Breast epithelium (tissue), 4 donors: Measurements from ENCODE around the gene DDX24. TPM values are rescaled to one million over a fixed set of nuclear protein-coding genes. Genes with fewer than 3 reads are reported as not detected.

Experiments
- DNase-seq, 2 donors: peaks; one replicate each; pipeline ENCODE4 v3.0.0-alpha.2; 2019; ENCODE audit warnings: low spot score in 2 of 2
- H3K27ac ChIP-seq, 2 donors: fragments of 200-600 bp; sonication (generic) in 1 of 2; one replicate each; pipeline ENCODE4 v1.5.1; 2016 to 2019; ENCODE audit warnings: mild to moderate bottlenecking in 1 of 2
- H3K27me3 ChIP-seq, 2 donors: fragments of 200-600 bp; sonication (generic) in 1 of 2; one replicate each; pipeline versions ENCODE4 v1.5.1 to v1.6.0; 2017 to 2019; ENCODE audit warnings: control low read depth in 1 of 2, mild to moderate bottlenecking in 1 of 2
- H3K36me3 ChIP-seq: fragments of 200-600 bp; one replicate; pipeline ENCODE4 v1.5.1; 2019
- H3K4me1 ChIP-seq, 2 donors: fragments of 200-600 bp; sonication (generic); one replicate each; pipeline ENCODE4 v1.5.1; 2016 to 2019; ENCODE audit warnings: control low read depth in 1 of 2
- H3K4me3 ChIP-seq, 3 donors: fragments of 200-600 bp; sonication (generic); 1 replicate in 2 of 3; 2 replicates in 1 of 3; pipeline ENCODE4 v1.5.1; 2016 to 2019; ENCODE audit warnings: mild to moderate bottlenecking in 3 of 3, moderate library complexity in 2 of 3
- H3K9me3 ChIP-seq, 2 donors: fragments of 200-600 bp; sonication (generic) in 1 of 2; one replicate each; pipeline ENCODE4 v1.5.1; 2016 to 2019; ENCODE audit warnings: control low read depth in 1 of 2
- POLR2A ChIP-seq: fragments of 450-650 bp; IDR thresholded peaks from one replicate; pipeline ENCODE4 v1.6.1; 2016; ENCODE audit warnings: antibody characterized with exemption, mild to moderate bottlenecking, moderate library complexity
- POLR2AphosphoS5 ChIP-seq, 3 donors: sonication (generic); formaldehyde crosslinking; IDR thresholded peaks; one replicate each; pipeline ENCODE4 v1.6.1; 2017; ENCODE audit warnings: antibody characterized with exemption in 3 of 3
- intact Hi-C: fragments of 100-400 bp; cut with DNase I; formaldehyde crosslinking; loops from one replicate; pipeline ENCODE4 v1.15.1; 2023; ENCODE audit warnings: low total_unique reads
- total RNA-seq, 3 donors: library from RNA; depleted of rRNA; stranded (reverse); fragments of >200 nt; gene quantifications; one replicate each; pipeline ENCODE4 v1.1.0, GENCODE V29; 2016
- TF ChIP-seq, protein P1 (sequence below), 3 donors: fragments of 450-650 bp; IDR thresholded peaks; one replicate each; pipeline ENCODE4 v1.5.1; 2016 to 2017; ENCODE audit warnings: antibody characterized with exemption in 3 of 3, mild to moderate bottlenecking in 3 of 3, moderate library complexity in 3 of 3

DDX24 gene
- total RNA-seq, 3 donors from 2014 or later: 156 to 201 (median 172) TPM

DNA sequence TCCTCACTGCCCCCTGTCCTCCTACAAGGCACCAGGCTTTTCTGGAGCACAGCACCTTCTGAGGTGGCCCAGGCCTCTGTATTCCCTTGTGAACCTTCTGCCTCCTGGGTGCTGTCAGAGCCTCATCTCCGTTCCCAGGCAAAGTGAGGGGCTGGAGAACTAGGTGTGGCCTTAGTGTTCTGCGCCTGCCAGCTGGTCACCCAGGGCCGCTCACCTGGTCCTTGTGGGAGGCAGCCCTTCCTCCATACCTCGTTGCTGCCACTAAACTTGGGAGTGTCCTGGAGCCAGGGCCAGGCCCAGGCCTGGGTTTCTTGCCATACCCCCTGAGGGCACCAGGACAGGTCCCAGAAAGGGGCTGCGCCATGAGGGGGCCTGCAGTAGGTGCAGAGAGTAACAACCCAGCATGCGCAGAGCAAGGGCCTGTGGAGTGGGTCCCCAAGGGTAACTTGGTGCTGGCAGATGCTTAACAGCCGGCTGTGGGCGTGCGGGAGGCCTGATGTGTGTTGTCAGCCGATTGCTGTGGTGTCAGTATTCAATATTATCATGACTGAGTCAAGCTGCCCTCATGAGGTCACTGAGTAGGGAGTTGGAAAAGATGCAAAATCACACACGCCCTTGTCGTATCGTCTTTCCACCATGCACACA, 37.8 kb downstream of the DDX24 start:
- no peaks in the 10 kb centered on the region for H3K4me1 ChIP-seq
- no peak overlapping the region for H3K4me3 ChIP-seq
- peaks cover 10% of the 10 kb centered on the region for H3K36me3 ChIP-seq
- no peak overlapping the region for H3K27ac ChIP-seq
- TF ChIP-seq POLR2A (no peak), POLR2AphosphoS5 (IDR thresholded peaks at IDR 0.05) (no peak)
- TF ChIP-seq, protein P1, sequence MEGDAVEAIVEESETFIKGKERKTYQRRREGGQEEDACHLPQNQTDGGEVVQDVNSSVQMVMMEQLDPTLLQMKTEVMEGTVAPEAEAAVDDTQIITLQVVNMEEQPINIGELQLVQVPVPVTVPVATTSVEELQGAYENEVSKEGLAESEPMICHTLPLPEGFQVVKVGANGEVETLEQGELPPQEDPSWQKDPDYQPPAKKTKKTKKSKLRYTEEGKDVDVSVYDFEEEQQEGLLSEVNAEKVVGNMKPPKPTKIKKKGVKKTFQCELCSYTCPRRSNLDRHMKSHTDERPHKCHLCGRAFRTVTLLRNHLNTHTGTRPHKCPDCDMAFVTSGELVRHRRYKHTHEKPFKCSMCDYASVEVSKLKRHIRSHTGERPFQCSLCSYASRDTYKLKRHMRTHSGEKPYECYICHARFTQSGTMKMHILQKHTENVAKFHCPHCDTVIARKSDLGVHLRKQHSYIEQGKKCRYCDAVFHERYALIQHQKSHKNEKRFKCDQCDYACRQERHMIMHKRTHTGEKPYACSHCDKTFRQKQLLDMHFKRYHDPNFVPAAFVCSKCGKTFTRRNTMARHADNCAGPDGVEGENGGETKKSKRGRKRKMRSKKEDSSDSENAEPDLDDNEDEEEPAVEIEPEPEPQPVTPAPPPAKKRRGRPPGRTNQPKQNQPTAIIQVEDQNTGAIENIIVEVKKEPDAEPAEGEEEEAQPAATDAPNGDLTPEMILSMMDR (IDR thresholded peaks at IDR 0.05): no peak
- no peak for DNase-seq
- intact Hi-C loops: no loop called here
- H3K27me3 ChIP-seq: no peaks in the 10 kb centered on the region
- H3K9me3 ChIP-seq: no peaks in the 10 kb centered on the region

DNA sequence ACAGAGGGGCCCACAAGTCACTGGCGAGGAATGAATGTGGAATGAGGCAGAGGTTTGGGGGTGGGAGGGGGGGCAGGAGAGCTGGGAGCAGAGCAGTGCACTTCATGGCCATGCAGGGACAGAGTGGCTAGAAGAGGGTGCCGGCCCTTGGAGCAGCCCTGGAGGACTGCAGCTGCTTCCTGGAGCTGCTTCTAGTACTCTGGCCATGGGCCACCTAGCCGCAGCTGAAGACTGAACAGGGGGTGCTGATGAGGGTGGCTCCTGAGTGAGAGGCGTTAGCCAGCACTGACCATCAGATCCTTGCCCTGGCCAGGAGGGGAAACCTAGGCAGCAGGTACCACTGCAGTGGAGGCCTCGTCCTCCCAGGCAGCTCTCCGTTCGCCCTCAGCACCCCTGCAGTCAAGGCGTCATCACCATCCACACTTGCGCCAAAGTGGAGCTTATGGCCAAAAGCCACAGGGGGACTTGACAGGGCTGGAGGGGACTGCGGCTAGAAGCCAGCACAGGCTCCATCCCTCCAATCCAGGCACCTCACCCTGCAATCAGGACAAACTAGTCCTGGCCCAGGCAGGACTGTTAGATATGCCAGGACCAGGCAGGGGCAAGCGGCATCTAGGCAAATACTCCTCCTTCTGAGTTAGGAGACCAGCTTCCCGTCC, 38.4 kb downstream of the DDX24 start:
- peaks cover 6% of the 10 kb centered on the region for H3K36me3 ChIP-seq
- no peak for DNase-seq
- H3K9me3 ChIP-seq: no peaks in the 10 kb centered on the region
- H3K27me3 ChIP-seq: no peaks in the 10 kb centered on the region
- intact Hi-C loops: no loop called here
- TF ChIP-seq POLR2A (no peak), POLR2AphosphoS5 (IDR thresholded peaks at IDR 0.05) (no peak)
- TF ChIP-seq, protein P1 (IDR thresholded peaks at IDR 0.05): no peak
- no peak overlapping the region for H3K27ac ChIP-seq
- H3K4me3 ChIP-seq: no peak overlapping the region
- H3K4me1 ChIP-seq: no peaks in the 10 kb centered on the region

DNA sequence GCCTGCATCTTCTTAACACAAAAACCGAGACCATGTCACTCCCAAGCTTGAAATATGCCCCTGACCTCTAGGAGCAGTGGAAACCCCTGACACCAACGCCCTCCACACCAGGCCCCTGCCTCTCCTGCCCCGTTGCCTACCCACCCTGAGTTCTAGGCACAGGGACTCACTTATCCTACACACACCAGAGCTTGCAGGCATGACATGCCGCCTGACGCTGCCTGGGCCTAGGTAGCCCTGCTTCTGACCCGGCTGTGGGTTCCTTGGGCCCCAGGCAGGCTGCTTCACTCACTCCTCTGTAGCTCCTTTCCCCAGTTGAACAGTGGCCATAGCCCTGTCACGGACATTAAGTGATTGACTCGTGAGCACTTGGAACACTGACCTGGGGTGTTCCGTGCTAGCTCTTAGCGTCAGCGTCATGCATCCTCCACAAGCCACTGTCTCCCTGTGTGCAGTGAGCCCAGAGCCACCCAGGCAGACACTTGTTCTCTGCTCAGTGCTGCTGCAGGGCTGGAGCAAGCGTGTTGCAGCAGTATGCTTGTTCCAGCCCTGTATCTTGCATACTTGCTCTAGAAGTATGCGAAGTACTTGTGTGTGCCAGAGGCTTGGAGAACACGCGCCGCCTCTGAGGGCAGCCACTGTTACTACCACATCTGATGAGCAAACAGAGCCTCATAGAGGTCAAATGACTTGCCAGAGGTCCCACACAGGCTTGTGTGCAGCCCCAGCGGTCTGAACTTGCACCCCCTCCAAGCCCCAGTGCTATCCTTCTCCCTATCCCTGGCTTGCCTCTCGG, 39.3 kb downstream of the DDX24 start:
- H3K27me3 ChIP-seq: no peaks in the 10 kb centered on the region
- TF ChIP-seq POLR2A: no peak
- TF ChIP-seq POLR2AphosphoS5 (IDR thresholded peaks at IDR 0.05): no peak
- TF ChIP-seq, protein P1 (IDR thresholded peaks at IDR 0.05): no peak
- no peaks in the 10 kb centered on the region for H3K9me3 ChIP-seq
- intact Hi-C loops: no loop called here
- DNase-seq: no peak
- H3K4me1 ChIP-seq: no peaks in the 10 kb centered on the region
- no peak overlapping the region for H3K27ac ChIP-seq
- no peak overlapping the region for H3K4me3 ChIP-seq
- no peaks in the 10 kb centered on the region for H3K36me3 ChIP-seq

DNA sequence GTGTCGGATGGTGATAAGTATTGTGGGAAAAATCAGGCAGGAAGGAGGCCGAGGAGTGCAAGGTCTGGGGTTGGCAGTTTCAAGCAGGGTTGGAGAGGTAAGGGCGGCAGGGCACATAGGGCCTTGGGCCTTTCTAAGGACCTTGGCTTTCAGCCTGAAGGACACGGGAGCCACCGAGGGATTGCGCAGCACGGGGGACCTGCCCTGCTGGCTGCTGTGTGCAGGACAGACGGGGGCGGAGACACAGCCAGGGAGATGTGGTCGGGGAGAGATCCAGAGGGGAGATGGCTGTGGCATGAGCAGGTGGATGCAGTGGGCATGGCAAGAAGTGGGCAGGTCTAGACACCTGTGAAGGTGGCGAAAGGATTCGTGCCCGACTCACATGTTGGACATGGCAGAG, 40.2 kb downstream of the DDX24 start:
- TF ChIP-seq POLR2A (no peak), POLR2AphosphoS5 (IDR thresholded peaks at IDR 0.05) (no peak)
- TF ChIP-seq, protein P1 (IDR thresholded peaks at IDR 0.05): no peak
- intact Hi-C loops: no loop called here
- Histone ChIP-seq H3K4me1 (no peaks in the 10 kb centered on the region), H3K9me3 (no peaks in the 10 kb centered on the region), H3K27ac (no peak overlapping the region), H3K4me3 (no peak overlapping the region), H3K36me3 (no peaks in the 10 kb centered on the region), H3K27me3 (no peaks in the 10 kb centered on the region)
- no peak for DNase-seq

DNA sequence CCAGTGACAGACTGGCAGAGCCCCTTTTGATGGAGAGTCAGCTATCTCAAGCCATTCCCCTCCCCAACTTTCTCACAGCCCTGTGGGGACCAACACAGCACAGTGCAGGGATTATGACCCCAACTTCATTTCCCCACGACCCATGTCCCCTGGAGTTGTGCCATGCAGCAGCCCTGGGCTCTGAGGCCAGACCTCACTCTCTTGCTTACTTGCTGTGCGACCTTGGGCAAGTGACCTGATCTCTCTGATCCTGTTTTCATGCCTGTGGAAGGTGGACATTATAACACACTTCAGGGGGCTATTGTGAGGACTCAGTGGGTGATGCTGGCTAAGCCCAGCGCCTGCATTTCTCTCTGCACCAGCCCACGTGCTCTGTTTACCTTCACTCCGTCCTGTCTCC, 40.8 kb downstream of the DDX24 start:
- no peaks in the 10 kb centered on the region for H3K4me1 ChIP-seq
- TF ChIP-seq POLR2A (no peak), POLR2AphosphoS5 (IDR thresholded peaks at IDR 0.05) (no peak)
- TF ChIP-seq, protein P1 (IDR thresholded peaks at IDR 0.05): no peak

More for the DNA sequence above, 40.8 kb downstream of the DDX24 start:
- DNase-seq: no peak
- Histone ChIP-seq H3K4me3 (no peak overlapping the region), H3K36me3 (no peaks in the 10 kb centered on the region), H3K27ac (no peak overlapping the region), H3K9me3 (no peaks in the 10 kb centered on the region), H3K27me3 (no peaks in the 10 kb centered on the region)
- intact Hi-C loops: no loop called here
